HEK293 (cell line): Measurements from ENCODE around the gene INPP4B.

Experiments used
- CTCF ChIA-PET: fragments of 350-600 bp; formaldehyde crosslinking; extraction: SDS; loops from one replicate; lab custom pipeline; 2021; ENCODE audit warnings: antibody characterized with exemption; lab: Yijun Ruan, JAX
- POLR2A ChIA-PET: fragments of 300-600 bp; formaldehyde crosslinking; extraction: SDS; loops from one replicate; lab custom pipeline; 2020; ENCODE audit warnings: antibody characterized with exemption, inconsistent platforms; lab: Yijun Ruan, JAX
- H3K27ac ChIP-seq: fragments of 200-500 bp; sonication (Bioruptor generic); 2 replicates; pipeline ENCODE4 v1.5.1; 2014; ENCODE audit warnings: low read depth, low read length, control low read depth, inconsistent platforms; ENCODE audit errors: extremely low read depth
- H3K36me3 ChIP-seq, 2 experiments: fragments of 200-500 bp in 1 of 2; sonication (Bioruptor generic) in 1 of 2; 1 replicate in 1 of 2; 2 replicates in 1 of 2; pipeline ENCODE4 v1.5.1; 2014 to 2017; ENCODE audit warnings: inconsistent platforms in 2 of 2, low read length in 2 of 2; ENCODE audit not compliant: control insufficient read depth in 2 of 2, insufficient read depth in 1 of 2
- H3K4me1 ChIP-seq: fragments of 200-500 bp; sonication (Bioruptor generic); 2 replicates; pipeline ENCODE4 v1.5.1; 2014; ENCODE audit warnings: mild to moderate bottlenecking, low read length, inconsistent platforms; ENCODE audit not compliant: control insufficient read depth, insufficient read depth
- H3K4me3 ChIP-seq: 2 replicates; pipeline ENCODE4 v1.5.1; 2011; ENCODE audit warnings: low read depth, mild to moderate bottlenecking, control low read depth, low read length, moderate library complexity
- H3K9me3 ChIP-seq: fragments of 200-500 bp; sonication (Bioruptor generic); 2 replicates; pipeline ENCODE4 v1.5.1; 2014; ENCODE audit warnings: low read depth, low read length, inconsistent platforms; ENCODE audit not compliant: control insufficient read depth, insufficient read depth
- GLIS2 ChIP-seq: fragments of 450-650 bp; formaldehyde crosslinking; IDR thresholded peaks from 2 replicates; pipeline ENCODE4 v1.5.1; 2016; ENCODE audit warnings: missing biosample characterization, missing genetic modification characterization
- ZFP3 ChIP-seq: fragments of 450-650 bp; formaldehyde crosslinking; IDR thresholded peaks from 2 replicates; pipeline ENCODE4 v1.5.1; 2016; ENCODE audit warnings: low read depth, missing biosample characterization, missing genetic modification characterization
- ZNF121 ChIP-seq: fragments of 450-650 bp; formaldehyde crosslinking; IDR thresholded peaks from 2 replicates; pipeline ENCODE4 v1.5.1; 2016; ENCODE audit warnings: missing biosample characterization, missing genetic modification characterization
- ZNF169 ChIP-seq: fragments of 450-650 bp; formaldehyde crosslinking; IDR thresholded peaks from 2 replicates; pipeline ENCODE4 v1.5.1; 2016; ENCODE audit warnings: missing biosample characterization, missing genetic modification characterization
- ZNF223 ChIP-seq: fragments of 450-650 bp; formaldehyde crosslinking; IDR thresholded peaks from 2 replicates; pipeline ENCODE4 v1.5.1; 2016; ENCODE audit warnings: missing biosample characterization, missing genetic modification characterization
- ZNF366 ChIP-seq: fragments of 450-650 bp; formaldehyde crosslinking; conservative IDR thresholded peaks from 2 replicates; pipeline ENCODE4 v1.5.1; 2016; ENCODE audit warnings: missing biosample characterization, missing genetic modification characterization
- ZNF423 ChIP-seq: fragments of 450-650 bp; formaldehyde crosslinking; IDR thresholded peaks from 2 replicates; pipeline ENCODE4 v1.5.1; 2016; ENCODE audit warnings: missing biosample characterization, missing genetic modification characterization
- ZNF658 ChIP-seq: fragments of 450-650 bp; formaldehyde crosslinking; IDR thresholded peaks from 2 replicates; pipeline ENCODE4; 2016; ENCODE audit warnings: missing biosample characterization, missing genetic modification characterization
- ZNF660 ChIP-seq: fragments of 450-650 bp; IDR thresholded peaks from 2 replicates; pipeline ENCODE4 v1.5.1; 2018; ENCODE audit warnings: missing biosample characterization, mild to moderate bottlenecking, missing genetic modification characterization
- TF ChIP-seq, protein P1 (sequence below): fragments of 450-650 bp; formaldehyde crosslinking; IDR thresholded peaks from 2 replicates; pipeline ENCODE4 v1.5.1; 2016; ENCODE audit warnings: missing biosample characterization, missing genetic modification characterization, borderline replicate concordance
- TF ChIP-seq, protein P2 (sequence below): fragments of 450-650 bp; formaldehyde crosslinking; IDR thresholded peaks from 2 replicates; pipeline ENCODE4 v1.5.1; 2016; ENCODE audit warnings: missing biosample characterization, missing genetic modification characterization
- TF ChIP-seq, protein P3 (sequence below): fragments of 450-650 bp; formaldehyde crosslinking; conservative IDR thresholded peaks from 2 replicates; pipeline ENCODE4 v1.5.1; 2016; ENCODE audit warnings: low read depth, missing biosample characterization, missing genetic modification characterization
- TF ChIP-seq, protein P4 (sequence below): fragments of 450-650 bp; formaldehyde crosslinking; IDR thresholded peaks from 2 replicates; pipeline ENCODE4 v1.5.1; 2016; ENCODE audit warnings: missing biosample characterization, missing genetic modification characterization
- TF ChIP-seq, protein P5 (sequence below): fragments of 450-650 bp; formaldehyde crosslinking; IDR thresholded peaks from 2 replicates; pipeline ENCODE4 v1.5.1; 2017; ENCODE audit warnings: missing biosample characterization, mild to moderate bottlenecking, missing genetic modification characterization, moderate library complexity
- TF ChIP-seq, protein P6 (sequence below): fragments of 450-650 bp; IDR thresholded peaks from 2 replicates; pipeline ENCODE4 v1.5.1; 2018; ENCODE audit warnings: missing biosample characterization, mild to moderate bottlenecking, missing genetic modification characterization

INPP4B gene

DNA sequence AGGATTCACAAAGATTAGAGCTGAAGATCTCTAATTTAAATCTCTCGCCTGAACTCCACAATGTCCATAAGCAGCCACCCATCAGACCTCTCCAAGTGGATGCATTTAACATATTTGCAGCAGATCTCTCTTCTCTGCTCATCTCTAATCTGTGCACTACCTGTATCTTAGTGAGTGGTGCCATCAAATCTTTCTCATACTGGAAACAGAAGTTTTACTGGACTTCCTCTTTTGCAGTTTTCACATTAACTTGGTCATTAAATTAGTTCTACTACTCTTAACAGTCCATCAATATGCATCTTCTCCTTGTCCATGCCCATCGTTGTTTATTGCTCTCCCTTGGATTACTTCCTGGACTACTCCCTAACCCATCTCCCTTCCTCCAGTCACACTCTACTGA is 721.2 kb downstream of the INPP4B start (continued):
- TF ChIP-seq, protein P1, sequence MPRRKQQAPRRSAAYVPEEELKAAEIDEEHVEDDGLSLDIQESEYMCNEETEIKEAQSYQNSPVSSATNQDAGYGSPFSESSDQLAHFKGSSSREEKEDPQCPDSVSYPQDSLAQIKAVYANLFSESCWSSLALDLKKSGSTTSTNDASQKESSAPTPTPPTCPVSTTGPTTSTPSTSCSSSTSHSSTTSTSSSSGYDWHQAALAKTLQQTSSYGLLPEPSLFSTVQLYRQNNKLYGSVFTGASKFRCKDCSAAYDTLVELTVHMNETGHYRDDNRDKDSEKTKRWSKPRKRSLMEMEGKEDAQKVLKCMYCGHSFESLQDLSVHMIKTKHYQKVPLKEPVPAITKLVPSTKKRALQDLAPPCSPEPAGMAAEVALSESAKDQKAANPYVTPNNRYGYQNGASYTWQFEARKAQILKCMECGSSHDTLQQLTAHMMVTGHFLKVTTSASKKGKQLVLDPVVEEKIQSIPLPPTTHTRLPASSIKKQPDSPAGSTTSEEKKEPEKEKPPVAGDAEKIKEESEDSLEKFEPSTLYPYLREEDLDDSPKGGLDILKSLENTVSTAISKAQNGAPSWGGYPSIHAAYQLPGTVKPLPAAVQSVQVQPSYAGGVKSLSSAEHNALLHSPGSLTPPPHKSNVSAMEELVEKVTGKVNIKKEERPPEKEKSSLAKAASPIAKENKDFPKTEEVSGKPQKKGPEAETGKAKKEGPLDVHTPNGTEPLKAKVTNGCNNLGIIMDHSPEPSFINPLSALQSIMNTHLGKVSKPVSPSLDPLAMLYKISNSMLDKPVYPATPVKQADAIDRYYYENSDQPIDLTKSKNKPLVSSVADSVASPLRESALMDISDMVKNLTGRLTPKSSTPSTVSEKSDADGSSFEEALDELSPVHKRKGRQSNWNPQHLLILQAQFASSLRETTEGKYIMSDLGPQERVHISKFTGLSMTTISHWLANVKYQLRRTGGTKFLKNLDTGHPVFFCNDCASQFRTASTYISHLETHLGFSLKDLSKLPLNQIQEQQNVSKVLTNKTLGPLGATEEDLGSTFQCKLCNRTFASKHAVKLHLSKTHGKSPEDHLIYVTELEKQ (tag by site-specific recombination), result no peak
- TF ChIP-seq ZNF660, result no peak
- TF ChIP-seq, protein P2, sequence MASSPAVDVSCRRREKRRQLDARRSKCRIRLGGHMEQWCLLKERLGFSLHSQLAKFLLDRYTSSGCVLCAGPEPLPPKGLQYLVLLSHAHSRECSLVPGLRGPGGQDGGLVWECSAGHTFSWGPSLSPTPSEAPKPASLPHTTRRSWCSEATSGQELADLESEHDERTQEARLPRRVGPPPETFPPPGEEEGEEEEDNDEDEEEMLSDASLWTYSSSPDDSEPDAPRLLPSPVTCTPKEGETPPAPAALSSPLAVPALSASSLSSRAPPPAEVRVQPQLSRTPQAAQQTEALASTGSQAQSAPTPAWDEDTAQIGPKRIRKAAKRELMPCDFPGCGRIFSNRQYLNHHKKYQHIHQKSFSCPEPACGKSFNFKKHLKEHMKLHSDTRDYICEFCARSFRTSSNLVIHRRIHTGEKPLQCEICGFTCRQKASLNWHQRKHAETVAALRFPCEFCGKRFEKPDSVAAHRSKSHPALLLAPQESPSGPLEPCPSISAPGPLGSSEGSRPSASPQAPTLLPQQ, result no peak
- TF ChIP-seq ZFP3 (tag by site-specific recombination), result no peak
- TF ChIP-seq, protein P3, sequence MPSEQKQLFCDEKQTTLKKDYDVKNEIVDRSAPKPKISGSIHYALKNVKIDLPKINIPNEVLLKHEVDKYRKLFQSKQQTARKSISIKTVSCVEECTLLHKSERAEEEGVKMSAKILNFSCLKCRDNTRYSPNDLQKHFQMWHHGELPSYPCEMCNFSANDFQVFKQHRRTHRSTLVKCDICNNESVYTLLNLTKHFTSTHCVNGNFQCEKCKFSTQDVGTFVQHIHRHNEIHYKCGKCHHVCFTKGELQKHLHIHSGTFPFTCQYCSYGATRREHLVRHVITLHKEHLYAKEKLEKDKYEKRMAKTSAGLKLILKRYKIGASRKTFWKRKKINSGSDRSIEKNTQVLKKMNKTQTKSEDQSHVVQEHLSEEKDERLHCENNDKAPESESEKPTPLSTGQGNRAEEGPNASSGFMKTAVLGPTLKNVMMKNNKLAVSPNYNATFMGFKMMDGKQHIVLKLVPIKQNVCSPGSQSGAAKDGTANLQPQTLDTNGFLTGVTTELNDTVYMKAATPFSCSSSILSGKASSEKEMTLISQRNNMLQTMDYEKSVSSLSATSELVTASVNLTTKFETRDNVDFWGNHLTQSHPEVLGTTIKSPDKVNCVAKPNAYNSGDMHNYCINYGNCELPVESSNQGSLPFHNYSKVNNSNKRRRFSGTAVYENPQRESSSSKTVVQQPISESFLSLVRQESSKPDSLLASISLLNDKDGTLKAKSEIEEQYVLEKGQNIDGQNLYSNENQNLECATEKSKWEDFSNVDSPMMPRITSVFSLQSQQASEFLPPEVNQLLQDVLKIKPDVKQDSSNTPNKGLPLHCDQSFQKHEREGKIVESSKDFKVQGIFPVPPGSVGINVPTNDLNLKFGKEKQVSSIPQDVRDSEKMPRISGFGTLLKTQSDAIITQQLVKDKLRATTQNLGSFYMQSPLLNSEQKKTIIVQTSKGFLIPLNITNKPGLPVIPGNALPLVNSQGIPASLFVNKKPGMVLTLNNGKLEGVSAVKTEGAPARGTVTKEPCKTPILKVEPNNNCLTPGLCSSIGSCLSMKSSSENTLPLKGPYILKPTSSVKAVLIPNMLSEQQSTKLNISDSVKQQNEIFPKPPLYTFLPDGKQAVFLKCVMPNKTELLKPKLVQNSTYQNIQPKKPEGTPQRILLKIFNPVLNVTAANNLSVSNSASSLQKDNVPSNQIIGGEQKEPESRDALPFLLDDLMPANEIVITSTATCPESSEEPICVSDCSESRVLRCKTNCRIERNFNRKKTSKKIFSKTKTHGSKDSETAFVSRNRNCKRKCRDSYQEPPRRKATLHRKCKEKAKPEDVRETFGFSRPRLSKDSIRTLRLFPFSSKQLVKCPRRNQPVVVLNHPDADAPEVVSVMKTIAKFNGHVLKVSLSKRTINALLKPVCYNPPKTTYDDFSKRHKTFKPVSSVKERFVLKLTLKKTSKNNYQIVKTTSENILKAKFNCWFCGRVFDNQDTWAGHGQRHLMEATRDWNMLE (tag by site-specific recombination), result no peak

DNA sequence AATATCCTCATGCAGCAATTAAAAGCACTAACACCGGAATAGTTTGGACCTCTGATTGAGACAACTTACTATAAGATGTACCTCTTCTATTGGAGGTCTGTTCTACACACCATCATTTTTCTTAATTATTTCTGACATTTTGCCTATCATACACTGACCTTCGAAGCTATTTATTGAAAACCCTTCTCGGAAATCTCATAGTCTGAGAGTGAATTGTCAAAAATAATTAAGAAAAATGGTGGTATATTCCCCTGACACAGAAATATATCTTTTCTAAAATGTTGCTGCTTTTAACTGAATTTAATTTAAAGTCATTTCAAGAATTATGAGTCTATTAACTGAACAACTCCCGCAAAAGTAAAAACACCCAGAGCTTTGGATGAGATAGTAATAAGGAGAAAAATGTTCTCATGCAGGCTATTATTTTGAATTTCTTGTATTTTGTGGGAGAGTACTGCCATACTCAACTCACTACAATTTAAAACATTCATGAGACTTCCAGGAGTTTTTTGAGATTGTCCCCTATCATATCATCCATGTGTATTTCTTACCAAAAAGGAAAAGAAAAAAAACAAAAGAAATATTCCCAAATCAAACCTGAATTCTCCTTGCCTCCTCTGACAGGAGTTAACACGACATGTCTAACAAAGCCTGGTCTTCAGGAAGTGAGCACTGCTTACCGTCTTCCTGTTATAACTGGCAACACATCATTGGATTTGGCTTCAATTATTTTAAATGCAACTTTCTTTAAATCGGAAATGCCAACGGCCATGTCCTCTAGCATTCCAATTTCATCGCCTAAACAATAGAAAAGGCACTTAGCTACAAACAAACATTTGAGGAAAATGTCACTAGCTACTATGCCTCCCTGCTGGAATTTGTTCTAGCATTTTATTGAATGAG is 724.4 kb downstream of the INPP4B start:
- Histone ChIP-seq H3K4me1 (no peaks in the 10 kb centered on the region), H3K27ac (no peak overlapping the region), H3K36me3 (no peaks in the 10 kb centered on the region), H3K9me3 (no peaks in the 10 kb centered on the region), H3K4me3 (no peak overlapping the region)
- POLR2A ChIA-PET, result no interaction called here
- CTCF ChIA-PET, result interaction anchor here (0.7 kb wide), 1 partner anchor 473 kb away, joined by 3 read pairs; no protein-coding TSS in a partner anchor
- TF ChIP-seq, protein P4, sequence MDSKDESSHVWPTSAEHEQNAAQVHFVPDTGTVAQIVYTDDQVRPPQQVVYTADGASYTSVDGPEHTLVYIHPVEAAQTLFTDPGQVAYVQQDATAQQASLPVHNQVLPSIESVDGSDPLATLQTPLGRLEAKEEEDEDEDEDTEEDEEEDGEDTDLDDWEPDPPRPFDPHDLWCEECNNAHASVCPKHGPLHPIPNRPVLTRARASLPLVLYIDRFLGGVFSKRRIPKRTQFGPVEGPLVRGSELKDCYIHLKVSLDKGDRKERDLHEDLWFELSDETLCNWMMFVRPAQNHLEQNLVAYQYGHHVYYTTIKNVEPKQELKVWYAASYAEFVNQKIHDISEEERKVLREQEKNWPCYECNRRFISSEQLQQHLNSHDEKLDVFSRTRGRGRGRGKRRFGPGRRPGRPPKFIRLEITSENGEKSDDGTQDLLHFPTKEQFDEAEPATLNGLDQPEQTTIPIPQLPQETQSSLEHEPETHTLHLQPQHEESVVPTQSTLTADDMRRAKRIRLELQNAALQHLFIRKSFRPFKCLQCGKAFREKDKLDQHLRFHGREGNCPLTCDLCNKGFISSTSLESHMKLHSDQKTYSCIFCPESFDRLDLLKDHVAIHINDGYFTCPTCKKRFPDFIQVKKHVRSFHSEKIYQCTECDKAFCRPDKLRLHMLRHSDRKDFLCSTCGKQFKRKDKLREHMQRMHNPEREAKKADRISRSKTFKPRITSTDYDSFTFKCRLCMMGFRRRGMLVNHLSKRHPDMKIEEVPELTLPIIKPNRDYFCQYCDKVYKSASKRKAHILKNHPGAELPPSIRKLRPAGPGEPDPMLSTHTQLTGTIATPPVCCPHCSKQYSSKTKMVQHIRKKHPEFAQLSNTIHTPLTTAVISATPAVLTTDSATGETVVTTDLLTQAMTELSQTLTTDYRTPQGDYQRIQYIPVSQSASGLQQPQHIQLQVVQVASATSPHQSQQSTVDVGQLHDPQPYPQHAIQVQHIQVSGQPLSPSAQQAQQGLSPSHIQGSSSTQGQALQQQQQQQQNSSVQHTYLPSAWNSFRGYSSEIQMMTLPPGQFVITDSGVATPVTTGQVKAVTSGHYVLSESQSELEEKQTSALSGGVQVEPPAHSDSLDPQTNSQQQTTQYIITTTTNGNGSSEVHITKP, result no peak
- TF ChIP-seq ZNF660 (no peak), ZNF423 (no peak), ZNF658 (tag by site-specific recombination) (no peak), ZNF366 (tag by site-specific recombination) (no peak), ZNF121 (no peak), ZNF169 (tag by site-specific recombination) (no peak), GLIS2 (tag by site-specific recombination) (no peak), ZNF223 (tag by site-specific recombination) (no peak)
- TF ChIP-seq, protein P5, sequence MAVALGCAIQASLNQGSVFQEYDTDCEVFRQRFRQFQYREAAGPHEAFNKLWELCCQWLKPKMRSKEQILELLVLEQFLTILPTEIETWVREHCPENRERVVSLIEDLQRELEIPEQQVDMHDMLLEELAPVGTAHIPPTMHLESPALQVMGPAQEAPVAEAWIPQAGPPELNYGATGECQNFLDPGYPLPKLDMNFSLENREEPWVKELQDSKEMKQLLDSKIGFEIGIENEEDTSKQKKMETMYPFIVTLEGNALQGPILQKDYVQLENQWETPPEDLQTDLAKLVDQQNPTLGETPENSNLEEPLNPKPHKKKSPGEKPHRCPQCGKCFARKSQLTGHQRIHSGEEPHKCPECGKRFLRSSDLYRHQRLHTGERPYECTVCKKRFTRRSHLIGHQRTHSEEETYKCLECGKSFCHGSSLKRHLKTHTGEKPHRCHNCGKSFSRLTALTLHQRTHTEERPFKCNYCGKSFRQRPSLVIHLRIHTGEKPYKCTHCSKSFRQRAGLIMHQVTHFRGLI (tag by site-specific recombination), result no peak
- TF ChIP-seq, protein P6, sequence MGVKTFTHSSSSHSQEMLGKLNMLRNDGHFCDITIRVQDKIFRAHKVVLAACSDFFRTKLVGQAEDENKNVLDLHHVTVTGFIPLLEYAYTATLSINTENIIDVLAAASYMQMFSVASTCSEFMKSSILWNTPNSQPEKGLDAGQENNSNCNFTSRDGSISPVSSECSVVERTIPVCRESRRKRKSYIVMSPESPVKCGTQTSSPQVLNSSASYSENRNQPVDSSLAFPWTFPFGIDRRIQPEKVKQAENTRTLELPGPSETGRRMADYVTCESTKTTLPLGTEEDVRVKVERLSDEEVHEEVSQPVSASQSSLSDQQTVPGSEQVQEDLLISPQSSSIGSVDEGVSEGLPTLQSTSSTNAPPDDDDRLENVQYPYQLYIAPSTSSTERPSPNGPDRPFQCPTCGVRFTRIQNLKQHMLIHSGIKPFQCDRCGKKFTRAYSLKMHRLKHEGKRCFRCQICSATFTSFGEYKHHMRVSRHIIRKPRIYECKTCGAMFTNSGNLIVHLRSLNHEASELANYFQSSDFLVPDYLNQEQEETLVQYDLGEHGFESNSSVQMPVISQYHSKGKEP, result no peak
- TF ChIP-seq, protein P2, result no peak
